ENCODE data around the gene CLSTN2.

CLSTN2 gene

GRCh38 chr3:140265302-140265701, 330.3 kb downstream of the CLSTN2 start:
- Histone ChIP-seq H3K27me3 (ENCODE audit: insufficient read depth, low read depth, severe bottlenecking) (no peaks in the 10 kb centered on the region), H3K9me3 (ENCODE audit: severe bottlenecking) (no peaks in the 10 kb centered on the region), H3K27ac (no peak overlapping the region), H3K4me3 (ENCODE audit: low read depth, low read length) (no peak overlapping the region), H3K36me3 (no peaks in the 10 kb centered on the region)
- no peak for TF ChIP-seq CTCF (IDR thresholded peaks at IDR 0.05; ENCODE audit: low read depth, low read length)
- no peak for DNase-seq

- Histone ChIP-seq H3K9me3 (ENCODE audit: severe bottlenecking) (no peaks in the 10 kb centered on the region), H3K27ac (no peak overlapping the region), H3K27me3 (ENCODE audit: insufficient read depth, low read depth, severe bottlenecking) (no peaks in the 10 kb centered on the region), H3K4me3 (ENCODE audit: low read depth, low read length) (no peak overlapping the region), H3K36me3 (no peaks in the 10 kb centered on the region)
- no peak for DNase-seq
- no peak for TF ChIP-seq CTCF (IDR thresholded peaks at IDR 0.05; ENCODE audit: low read depth, low read length)
Observed at GRCh38 chr3:140268103-140268502, 333.1 kb downstream of the CLSTN2 start.

GRCh38 chr3:140268610-140269009, 333.6 kb downstream of the CLSTN2 start:
- Histone ChIP-seq H3K4me3 (ENCODE audit: low read depth, low read length) (no peak overlapping the region), H3K36me3 (no peaks in the 10 kb centered on the region), H3K9me3 (ENCODE audit: severe bottlenecking) (no peaks in the 10 kb centered on the region), H3K27me3 (ENCODE audit: insufficient read depth, low read depth, severe bottlenecking) (no peaks in the 10 kb centered on the region), H3K27ac (no peak overlapping the region)
- DNase-seq = no peak
- TF ChIP-seq CTCF (IDR thresholded peaks at IDR 0.05; ENCODE audit: low read depth, low read length) = no peak

GRCh38 chr3:140270329-140270728, 335.3 kb downstream of the CLSTN2 start:
- no peaks in the 10 kb centered on the region for H3K27me3 ChIP-seq (ENCODE audit: insufficient read depth, low read depth, severe bottlenecking)

GRCh38 chr3:140273542-140274195, 338.7 kb downstream of the CLSTN2 start:
- H3K4me3 ChIP-seq (ENCODE audit: low read depth, low read length) = no peak overlapping the region
- DNase-seq = no peak
- no peak for TF ChIP-seq CTCF (IDR thresholded peaks at IDR 0.05; ENCODE audit: low read depth, low read length)
- no peaks in the 10 kb centered on the region for H3K9me3 ChIP-seq (ENCODE audit: severe bottlenecking)
- H3K36me3 ChIP-seq = no peaks in the 10 kb centered on the region
- no peaks in the 10 kb centered on the region for H3K27me3 ChIP-seq (ENCODE audit: insufficient read depth, low read depth, severe bottlenecking)
- H3K27ac ChIP-seq = no peak overlapping the region

More at GRCh38 chr3:140270329-140270728, 335.3 kb downstream of the CLSTN2 start:
- Histone ChIP-seq H3K4me3 (ENCODE audit: low read depth, low read length) (no peak overlapping the region), H3K36me3 (no peaks in the 10 kb centered on the region), H3K27ac (no peak overlapping the region), H3K9me3 (ENCODE audit: severe bottlenecking) (no peaks in the 10 kb centered on the region)
- no peak for DNase-seq
- TF ChIP-seq CTCF (IDR thresholded peaks at IDR 0.05; ENCODE audit: low read depth, low read length) = no peak

GRCh38 chr3:140274429-140274828, 339.4 kb downstream of the CLSTN2 start:
- no peak for TF ChIP-seq CTCF (IDR thresholded peaks at IDR 0.05; ENCODE audit: low read depth, low read length)
- H3K27ac ChIP-seq = no peak overlapping the region

More at GRCh38 chr3:140274429-140274828, 339.4 kb downstream of the CLSTN2 start:
- H3K36me3 ChIP-seq = no peaks in the 10 kb centered on the region
- DNase-seq = no peak
- H3K9me3 ChIP-seq (ENCODE audit: severe bottlenecking) = no peaks in the 10 kb centered on the region
- H3K27me3 ChIP-seq (ENCODE audit: insufficient read depth, low read depth, severe bottlenecking) = no peaks in the 10 kb centered on the region
- H3K4me3 ChIP-seq (ENCODE audit: low read depth, low read length) = no peak overlapping the region

Data from WERI-Rb-1 (cell line).